H1 (cell line): Measurements from ENCODE around the gene SMARCA2. TPM values are rescaled to one million over a fixed set of nuclear protein-coding genes. Genes with fewer than 3 reads are reported as not detected.

Experiments used
- CHD2 ChIP-seq: IDR thresholded peaks from 2 replicates; pipeline ENCODE4 v1.6.1; 2012; ENCODE audit warnings: low read length, improper control_type of control experiment
- HDAC2 ChIP-seq, 2 experiments: fragments of 300-600 bp in 1 of 2; sonication (generic) in 1 of 2; IDR thresholded peaks; 2 replicates each; pipeline ENCODE4 v1.6.1; 2011 to 2012; ENCODE audit warnings: low read depth in 2 of 2, low read length in 2 of 2, mild to moderate bottlenecking in 2 of 2, moderate library complexity in 2 of 2, borderline replicate concordance in 1 of 2, inconsistent platforms in 1 of 2
- JUND ChIP-seq: IDR thresholded peaks from 2 replicates; pipeline ENCODE4 v1.6.1; 2011; ENCODE audit warnings: mild to moderate bottlenecking, improper control_type of control experiment, low read length
- NRF1 ChIP-seq: IDR thresholded peaks from 2 replicates; pipeline ENCODE4 v1.6.1; 2011; ENCODE audit warnings: mild to moderate bottlenecking, low read depth, low read length, improper control_type of control experiment
- SP4 ChIP-seq: IDR thresholded peaks from 2 replicates; pipeline ENCODE4 v1.6.1; 2012; ENCODE audit warnings: low read length, inconsistent platforms
- polyA plus RNA-seq, 7 experiments: library from polyadenylated mRNA; depleted of rRNA in 3 of 7; stranded (reverse) in 5 of 7; unstranded in 2 of 7; fragments of >200 nt in 5 of 7; fragments of 200-250 nt in 2 of 7; gene quantifications; 1 replicate in 5 of 7; 2 replicates in 1 of 7; 4 replicates in 1 of 7; pipeline versions ENCODE4 v1.2.1 to v1.2.3, GENCODE V29; 2011 to 2013; ENCODE audit warnings: missing spikeins in 2 of 7, mixed read lengths in 2 of 7
- total RNA-seq: library from RNA; stranded (reverse); fragmentation: NEBNext Ultra II Directional; extraction: Animal tissue kit (Norgen Biotek cat#: 25700); gene quantifications from 2 replicates; pipeline ENCODE4 v1.2.1, GENCODE V29; 2021
- TF ChIP-seq, protein P1 (sequence below): fragments of 300-600 bp; sonication (generic); IDR thresholded peaks from 2 replicates; pipeline ENCODE4 v1.7.1; 2012; ENCODE audit warnings: low read length, moderate library complexity, mild to moderate bottlenecking, inconsistent platforms; ENCODE audit not compliant: insufficient replicate concordance
- TF ChIP-seq, protein P2 (sequence below): IDR thresholded peaks from 2 replicates; pipeline ENCODE4 v1.6.1; 2012; ENCODE audit warnings: low read length, inconsistent platforms

SMARCA2 gene
- total and polyA plus RNA-seq, 2 of the 8 experiments (the other 6 are each of a cell fraction or from before 2014, with no cell fraction given) = 6.3 to 21.7 TPM

DNA sequence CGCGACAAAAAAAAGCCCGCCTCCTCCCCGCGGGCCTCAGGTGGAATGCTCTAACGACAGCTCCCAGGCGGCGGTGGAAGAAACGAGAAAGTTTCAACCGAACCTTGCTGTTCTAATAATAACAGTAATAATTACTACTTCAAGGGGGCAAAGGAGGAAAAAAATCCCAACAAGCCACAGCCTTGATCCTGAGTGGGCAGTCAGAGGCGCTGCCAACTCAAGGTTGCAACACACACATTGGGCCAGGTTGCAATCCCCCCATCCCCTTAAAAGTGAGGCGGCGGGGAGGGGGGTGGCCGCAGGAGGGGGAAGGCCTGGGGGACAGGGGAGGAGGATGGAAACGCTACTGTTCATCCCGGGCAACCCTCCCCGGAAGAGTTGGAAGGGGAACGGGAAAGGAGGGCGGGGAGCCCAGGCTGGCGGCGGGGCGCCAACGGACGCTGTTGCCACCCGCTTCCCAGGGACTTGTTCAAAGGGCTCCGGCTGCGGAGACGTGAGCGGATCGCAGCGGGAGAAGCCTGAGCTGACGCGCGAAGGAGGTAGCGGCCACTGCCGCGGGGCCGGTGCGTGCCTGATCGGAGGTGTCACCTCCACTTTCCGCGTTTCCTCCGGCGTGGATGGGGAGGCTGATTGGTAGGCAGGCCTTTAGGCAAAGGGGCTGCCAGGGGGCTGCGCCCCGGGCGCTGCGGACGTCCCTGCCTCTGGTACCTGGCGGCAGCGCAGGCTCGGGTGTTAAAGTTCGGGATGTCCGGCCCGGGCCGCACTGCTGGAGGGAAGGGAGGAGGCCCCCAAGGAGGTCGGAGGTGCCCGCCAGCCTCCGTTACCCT is 647 bp downstream of the SMARCA2 start (continued):
- TF ChIP-seq, protein P1, sequence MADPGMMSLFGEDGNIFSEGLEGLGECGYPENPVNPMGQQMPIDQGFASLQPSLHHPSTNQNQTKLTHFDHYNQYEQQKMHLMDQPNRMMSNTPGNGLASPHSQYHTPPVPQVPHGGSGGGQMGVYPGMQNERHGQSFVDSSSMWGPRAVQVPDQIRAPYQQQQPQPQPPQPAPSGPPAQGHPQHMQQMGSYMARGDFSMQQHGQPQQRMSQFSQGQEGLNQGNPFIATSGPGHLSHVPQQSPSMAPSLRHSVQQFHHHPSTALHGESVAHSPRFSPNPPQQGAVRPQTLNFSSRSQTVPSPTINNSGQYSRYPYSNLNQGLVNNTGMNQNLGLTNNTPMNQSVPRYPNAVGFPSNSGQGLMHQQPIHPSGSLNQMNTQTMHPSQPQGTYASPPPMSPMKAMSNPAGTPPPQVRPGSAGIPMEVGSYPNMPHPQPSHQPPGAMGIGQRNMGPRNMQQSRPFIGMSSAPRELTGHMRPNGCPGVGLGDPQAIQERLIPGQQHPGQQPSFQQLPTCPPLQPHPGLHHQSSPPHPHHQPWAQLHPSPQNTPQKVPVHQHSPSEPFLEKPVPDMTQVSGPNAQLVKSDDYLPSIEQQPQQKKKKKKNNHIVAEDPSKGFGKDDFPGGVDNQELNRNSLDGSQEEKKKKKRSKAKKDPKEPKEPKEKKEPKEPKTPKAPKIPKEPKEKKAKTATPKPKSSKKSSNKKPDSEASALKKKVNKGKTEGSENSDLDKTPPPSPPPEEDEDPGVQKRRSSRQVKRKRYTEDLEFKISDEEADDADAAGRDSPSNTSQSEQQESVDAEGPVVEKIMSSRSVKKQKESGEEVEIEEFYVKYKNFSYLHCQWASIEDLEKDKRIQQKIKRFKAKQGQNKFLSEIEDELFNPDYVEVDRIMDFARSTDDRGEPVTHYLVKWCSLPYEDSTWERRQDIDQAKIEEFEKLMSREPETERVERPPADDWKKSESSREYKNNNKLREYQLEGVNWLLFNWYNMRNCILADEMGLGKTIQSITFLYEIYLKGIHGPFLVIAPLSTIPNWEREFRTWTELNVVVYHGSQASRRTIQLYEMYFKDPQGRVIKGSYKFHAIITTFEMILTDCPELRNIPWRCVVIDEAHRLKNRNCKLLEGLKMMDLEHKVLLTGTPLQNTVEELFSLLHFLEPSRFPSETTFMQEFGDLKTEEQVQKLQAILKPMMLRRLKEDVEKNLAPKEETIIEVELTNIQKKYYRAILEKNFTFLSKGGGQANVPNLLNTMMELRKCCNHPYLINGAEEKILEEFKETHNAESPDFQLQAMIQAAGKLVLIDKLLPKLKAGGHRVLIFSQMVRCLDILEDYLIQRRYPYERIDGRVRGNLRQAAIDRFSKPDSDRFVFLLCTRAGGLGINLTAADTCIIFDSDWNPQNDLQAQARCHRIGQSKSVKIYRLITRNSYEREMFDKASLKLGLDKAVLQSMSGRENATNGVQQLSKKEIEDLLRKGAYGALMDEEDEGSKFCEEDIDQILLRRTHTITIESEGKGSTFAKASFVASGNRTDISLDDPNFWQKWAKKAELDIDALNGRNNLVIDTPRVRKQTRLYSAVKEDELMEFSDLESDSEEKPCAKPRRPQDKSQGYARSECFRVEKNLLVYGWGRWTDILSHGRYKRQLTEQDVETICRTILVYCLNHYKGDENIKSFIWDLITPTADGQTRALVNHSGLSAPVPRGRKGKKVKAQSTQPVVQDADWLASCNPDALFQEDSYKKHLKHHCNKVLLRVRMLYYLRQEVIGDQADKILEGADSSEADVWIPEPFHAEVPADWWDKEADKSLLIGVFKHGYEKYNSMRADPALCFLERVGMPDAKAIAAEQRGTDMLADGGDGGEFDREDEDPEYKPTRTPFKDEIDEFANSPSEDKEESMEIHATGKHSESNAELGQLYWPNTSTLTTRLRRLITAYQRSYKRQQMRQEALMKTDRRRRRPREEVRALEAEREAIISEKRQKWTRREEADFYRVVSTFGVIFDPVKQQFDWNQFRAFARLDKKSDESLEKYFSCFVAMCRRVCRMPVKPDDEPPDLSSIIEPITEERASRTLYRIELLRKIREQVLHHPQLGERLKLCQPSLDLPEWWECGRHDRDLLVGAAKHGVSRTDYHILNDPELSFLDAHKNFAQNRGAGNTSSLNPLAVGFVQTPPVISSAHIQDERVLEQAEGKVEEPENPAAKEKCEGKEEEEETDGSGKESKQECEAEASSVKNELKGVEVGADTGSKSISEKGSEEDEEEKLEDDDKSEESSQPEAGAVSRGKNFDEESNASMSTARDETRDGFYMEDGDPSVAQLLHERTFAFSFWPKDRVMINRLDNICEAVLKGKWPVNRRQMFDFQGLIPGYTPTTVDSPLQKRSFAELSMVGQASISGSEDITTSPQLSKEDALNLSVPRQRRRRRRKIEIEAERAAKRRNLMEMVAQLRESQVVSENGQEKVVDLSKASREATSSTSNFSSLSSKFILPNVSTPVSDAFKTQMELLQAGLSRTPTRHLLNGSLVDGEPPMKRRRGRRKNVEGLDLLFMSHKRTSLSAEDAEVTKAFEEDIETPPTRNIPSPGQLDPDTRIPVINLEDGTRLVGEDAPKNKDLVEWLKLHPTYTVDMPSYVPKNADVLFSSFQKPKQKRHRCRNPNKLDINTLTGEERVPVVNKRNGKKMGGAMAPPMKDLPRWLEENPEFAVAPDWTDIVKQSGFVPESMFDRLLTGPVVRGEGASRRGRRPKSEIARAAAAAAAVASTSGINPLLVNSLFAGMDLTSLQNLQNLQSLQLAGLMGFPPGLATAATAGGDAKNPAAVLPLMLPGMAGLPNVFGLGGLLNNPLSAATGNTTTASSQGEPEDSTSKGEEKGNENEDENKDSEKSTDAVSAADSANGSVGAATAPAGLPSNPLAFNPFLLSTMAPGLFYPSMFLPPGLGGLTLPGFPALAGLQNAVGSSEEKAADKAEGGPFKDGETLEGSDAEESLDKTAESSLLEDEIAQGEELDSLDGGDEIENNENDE = no peak
- no peak for TF ChIP-seq JUND
- TF ChIP-seq HDAC2 (IDR thresholded peaks at IDR 0.05; ENCODE audit: borderline replicate concordance in 1 of 2, low read depth in 2 of 2, low read length in 2 of 2) = peak; percentile 2 to 21; a peak in 1 of 4 replicates
- TF ChIP-seq NRF1 = no peak
- no peak for TF ChIP-seq CHD2
- TF ChIP-seq, protein P2, sequence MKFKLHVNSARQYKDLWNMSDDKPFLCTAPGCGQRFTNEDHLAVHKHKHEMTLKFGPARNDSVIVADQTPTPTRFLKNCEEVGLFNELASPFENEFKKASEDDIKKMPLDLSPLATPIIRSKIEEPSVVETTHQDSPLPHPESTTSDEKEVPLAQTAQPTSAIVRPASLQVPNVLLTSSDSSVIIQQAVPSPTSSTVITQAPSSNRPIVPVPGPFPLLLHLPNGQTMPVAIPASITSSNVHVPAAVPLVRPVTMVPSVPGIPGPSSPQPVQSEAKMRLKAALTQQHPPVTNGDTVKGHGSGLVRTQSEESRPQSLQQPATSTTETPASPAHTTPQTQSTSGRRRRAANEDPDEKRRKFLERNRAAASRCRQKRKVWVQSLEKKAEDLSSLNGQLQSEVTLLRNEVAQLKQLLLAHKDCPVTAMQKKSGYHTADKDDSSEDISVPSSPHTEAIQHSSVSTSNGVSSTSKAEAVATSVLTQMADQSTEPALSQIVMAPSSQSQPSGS = no peak
- TF ChIP-seq SP4 = no peak
